ENCODE data around the gene GCDH. TPM values are rescaled to one million over a fixed set of nuclear protein-coding genes. Genes with fewer than 3 reads are reported as not detected.
"Not testable (repeated sequence)": the region's sequence is repeated elsewhere in the genome, so short reads cannot be mapped to it uniquely, and the experiment has no call there.

The GCDH gene
- total RNA-seq = 10 to 100 TPM; 21.1 to 39.2 TPM

DNA sequence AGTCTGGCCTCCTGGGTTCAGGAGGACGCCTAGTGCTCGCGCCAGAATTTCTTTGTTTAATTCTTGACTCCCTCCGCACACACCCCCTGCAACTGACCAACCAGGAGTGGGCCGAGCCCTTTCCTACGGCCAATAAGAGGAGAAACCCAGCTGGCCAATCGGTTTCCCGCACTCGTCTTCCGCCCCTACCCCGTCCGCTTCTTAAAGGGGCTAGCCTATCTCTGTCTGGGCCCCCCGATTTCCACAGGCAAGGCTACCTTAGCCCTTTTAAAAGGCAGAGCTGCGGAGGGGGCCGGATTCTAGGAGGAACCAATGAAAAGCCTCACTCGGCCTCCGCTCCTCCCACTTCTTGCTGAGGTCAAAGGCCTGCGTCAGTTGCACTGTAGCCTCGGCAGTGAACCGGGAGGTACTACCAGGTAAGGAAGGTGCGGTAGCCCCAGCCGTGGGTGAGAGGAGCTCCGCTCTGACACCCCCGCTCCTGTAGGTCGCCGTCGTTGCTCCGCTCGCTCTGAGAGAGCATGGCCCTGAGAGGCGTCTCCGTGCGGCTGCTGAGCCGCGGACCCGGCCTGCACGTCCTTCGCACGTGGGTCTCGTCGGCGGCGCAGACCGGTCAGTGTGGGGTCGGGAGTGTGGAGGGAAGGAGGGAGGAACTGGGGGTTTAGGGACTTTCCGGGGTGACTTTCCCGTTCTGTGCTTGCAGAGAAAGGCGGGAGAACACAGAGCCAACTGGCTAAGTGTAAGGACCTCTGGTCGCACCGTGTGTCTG lies at the start of gene GCDH:
Gene GCDH, plus strand, starts transcription at position 374 of the 766 bp plus-strand sequence. Its CDS starts 145 bp downstream, at position 519.
- Histone ChIP-seq H3K9me3 (no peaks in the 10 kb centered on the region), H3K9ac (ENCODE audit: low read depth in 2 of 2, low read length in 2 of 2) (peak within 1 kb of the TSS; percentile 77 to 79), H3K4me3 (peak within 1 kb of the TSS; percentile 93), H3K27me3 (no peaks in the 10 kb centered on the region), H3K36me3 (no peaks in the 10 kb centered on the region), H3K27ac (no peak within 1 kb of the TSS), H3K4me1 (peaks cover 6% of the 10 kb centered on the region)
- TF ChIP-seq, protein P1, sequence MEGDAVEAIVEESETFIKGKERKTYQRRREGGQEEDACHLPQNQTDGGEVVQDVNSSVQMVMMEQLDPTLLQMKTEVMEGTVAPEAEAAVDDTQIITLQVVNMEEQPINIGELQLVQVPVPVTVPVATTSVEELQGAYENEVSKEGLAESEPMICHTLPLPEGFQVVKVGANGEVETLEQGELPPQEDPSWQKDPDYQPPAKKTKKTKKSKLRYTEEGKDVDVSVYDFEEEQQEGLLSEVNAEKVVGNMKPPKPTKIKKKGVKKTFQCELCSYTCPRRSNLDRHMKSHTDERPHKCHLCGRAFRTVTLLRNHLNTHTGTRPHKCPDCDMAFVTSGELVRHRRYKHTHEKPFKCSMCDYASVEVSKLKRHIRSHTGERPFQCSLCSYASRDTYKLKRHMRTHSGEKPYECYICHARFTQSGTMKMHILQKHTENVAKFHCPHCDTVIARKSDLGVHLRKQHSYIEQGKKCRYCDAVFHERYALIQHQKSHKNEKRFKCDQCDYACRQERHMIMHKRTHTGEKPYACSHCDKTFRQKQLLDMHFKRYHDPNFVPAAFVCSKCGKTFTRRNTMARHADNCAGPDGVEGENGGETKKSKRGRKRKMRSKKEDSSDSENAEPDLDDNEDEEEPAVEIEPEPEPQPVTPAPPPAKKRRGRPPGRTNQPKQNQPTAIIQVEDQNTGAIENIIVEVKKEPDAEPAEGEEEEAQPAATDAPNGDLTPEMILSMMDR (IDR thresholded peaks at IDR 0.05) = no peak
- DNase-seq = peak; percentile 98
- intact Hi-C loops (cut with DNase I) = no loop called here

DNA sequence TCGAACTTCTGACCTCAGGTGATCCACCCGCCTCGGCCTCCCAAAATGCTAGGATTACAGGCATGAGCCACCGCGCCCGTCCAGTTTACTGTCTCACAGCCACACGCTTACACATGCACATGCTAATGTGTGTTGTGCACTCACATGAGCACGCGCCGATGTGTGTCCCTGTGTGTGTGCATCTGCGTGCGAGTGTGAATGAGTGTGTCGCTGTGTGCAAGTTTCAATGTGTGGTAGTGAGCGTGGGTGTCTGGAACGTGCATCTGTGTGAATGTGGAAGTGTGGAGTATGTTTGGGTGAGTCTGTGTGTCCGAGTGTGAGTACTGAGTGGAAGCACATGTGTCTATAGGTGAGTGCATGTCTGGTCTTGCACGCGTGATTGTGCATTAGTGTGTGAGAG lies 48.4 kb upstream of the GCDH start:
- intact Hi-C loops (cut with DNase I) = no loop called here

DNA sequence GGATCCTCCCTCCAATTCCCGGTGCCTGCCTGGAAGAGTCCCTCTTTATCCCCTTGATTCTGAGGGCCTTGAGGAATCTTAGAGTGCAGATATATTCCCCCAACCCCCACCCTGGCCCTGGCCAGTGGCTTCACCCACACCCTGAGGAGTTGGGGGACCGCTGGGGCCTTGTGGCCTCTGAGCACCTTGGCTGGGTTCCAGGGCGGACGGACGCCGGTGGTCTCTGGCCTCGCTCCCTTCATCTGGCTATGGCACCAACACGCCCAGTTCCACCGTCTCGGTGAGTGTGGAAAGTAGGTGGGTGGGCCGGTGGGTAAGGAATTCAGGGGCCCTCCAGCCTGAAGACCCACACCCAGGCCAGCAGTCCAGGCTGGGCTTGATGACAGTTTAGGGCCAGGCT lies 47.6 kb upstream of the GCDH start:
- no peak overlapping the region for H3K9ac ChIP-seq (ENCODE audit: low read depth in 2 of 2, low read length in 2 of 2)
- DNase-seq = no peak
- TF ChIP-seq, protein P1 (IDR thresholded peaks at IDR 0.05) = no peak
- H3K4me1 ChIP-seq = no peaks in the 10 kb centered on the region
- H3K4me3 ChIP-seq = no peak overlapping the region
- no peaks in the 10 kb centered on the region for H3K9me3 ChIP-seq
- no peak overlapping the region for H3K27ac ChIP-seq
- H3K27me3 ChIP-seq = peaks cover 15% of the 10 kb centered on the region
- intact Hi-C loops (cut with DNase I) = no loop called here
- no peaks in the 10 kb centered on the region for H3K36me3 ChIP-seq

More for the DNA sequence above, 48.4 kb upstream of the GCDH start:
- Histone ChIP-seq H3K4me3 (no peak overlapping the region), H3K27me3 (peaks cover 22% of the 10 kb centered on the region), H3K4me1 (no peaks in the 10 kb centered on the region), H3K36me3 (no peaks in the 10 kb centered on the region), H3K9ac (ENCODE audit: low read depth in 2 of 2, low read length in 2 of 2) (no peak overlapping the region), H3K27ac (no peak overlapping the region), H3K9me3 (no peaks in the 10 kb centered on the region)
- TF ChIP-seq, protein P1 (IDR thresholded peaks at IDR 0.05) = no peak
- DNase-seq = no peak

DNA sequence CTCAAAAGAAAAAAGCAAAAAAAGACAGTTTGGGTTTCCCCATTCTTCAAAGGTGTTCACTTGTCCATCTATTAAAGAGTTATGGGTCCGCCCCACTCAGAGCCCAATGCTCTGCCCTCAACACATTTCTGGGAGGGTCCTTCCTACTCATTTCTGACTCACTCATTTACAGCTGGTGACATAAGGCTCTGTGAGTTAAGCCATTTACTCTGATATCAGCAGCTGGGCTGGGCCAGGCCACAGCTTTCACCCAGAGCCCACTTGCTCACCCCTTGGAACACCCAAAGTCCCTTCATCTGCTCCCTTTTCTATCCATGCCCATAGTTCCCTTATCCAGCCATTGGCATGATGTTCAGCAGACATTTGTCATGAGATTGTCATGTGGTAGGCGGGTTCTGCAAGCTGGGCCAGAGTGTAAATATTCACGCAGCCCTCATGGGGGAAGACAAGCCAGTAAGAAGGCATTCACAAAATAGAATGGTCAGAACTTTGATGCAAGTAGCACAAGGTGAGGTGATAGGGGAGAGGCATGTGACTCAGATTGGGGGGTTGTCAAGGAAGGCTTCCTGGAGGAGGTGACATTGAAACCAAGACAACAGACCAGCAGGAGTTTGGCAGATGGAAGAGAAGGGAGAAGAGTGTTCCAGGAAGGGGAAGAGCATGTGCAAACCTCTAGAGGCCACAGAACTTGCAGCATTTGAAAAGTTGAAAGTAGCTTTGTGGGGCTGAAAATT lies 46.8 kb upstream of the GCDH start:
- intact Hi-C loops (cut with DNase I) = no loop called here

DNA sequence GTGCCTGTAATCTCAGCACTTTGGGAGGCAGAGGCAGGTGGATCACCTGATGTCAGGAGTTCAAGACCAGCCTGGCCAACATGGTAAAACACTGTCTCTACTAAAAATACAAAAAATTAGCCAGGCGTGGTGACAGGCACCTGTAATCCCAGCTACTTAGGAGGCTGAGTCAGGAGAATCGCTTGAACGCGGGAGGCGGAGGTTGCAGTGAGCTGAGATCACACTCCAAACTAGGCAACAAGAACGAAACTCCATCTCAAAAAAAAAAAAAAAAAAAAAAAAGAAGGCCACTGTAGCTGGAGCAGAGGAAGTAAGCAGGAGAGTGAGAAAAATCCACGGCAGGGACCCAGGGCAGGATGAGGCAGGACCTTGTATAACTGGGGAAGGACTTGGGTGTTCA lies 44.3 kb upstream of the GCDH start:
- not testable (repeated sequence) for H3K27me3 ChIP-seq; H3K9ac ChIP-seq (ENCODE audit: low read depth in 2 of 2, low read length in 2 of 2); H3K9me3 ChIP-seq; H3K4me1 ChIP-seq; H3K27ac ChIP-seq; DNase-seq; H3K36me3 ChIP-seq; H3K4me3 ChIP-seq
- intact Hi-C loops (cut with DNase I) = loop anchor here (2.0 kb wide), 1 partner anchor 84 kb away; no protein-coding TSS in a partner anchor

More for the DNA sequence above, 46.8 kb upstream of the GCDH start:
- TF ChIP-seq, protein P1 (IDR thresholded peaks at IDR 0.05) = no peak
- Histone ChIP-seq H3K4me1 (no peaks in the 10 kb centered on the region), H3K27ac (no peak overlapping the region), H3K4me3 (no peak overlapping the region), H3K36me3 (no peaks in the 10 kb centered on the region), H3K9ac (ENCODE audit: low read depth in 2 of 2, low read length in 2 of 2) (no peak overlapping the region), H3K27me3 (peaks cover 7% of the 10 kb centered on the region), H3K9me3 (no peaks in the 10 kb centered on the region)
- no peak for DNase-seq

Measured in colonic mucosa (tissue), 4 donors.